HG03354 (cell line): ENCODE results near the gene TCERG1L.

Experiments used
- ATAC-seq: cut with Tn5 transposase; IDR thresholded peaks from one replicate; pipeline ENCODE4 v1.9.1; 2021; ENCODE audit warnings: mild to moderate bottlenecking; ENCODE audit not compliant: unreplicated experiment, poor library complexity, severe bottlenecking

The TCERG1L gene

GRCh38 chr10:131231965-131232541 is 79.5 kb downstream of the TCERG1L start:
- ATAC-seq, result no peak

GRCh38 chr10:131231323-131231964 is 80.1 kb downstream of the TCERG1L start:
- no peak for ATAC-seq

DNA sequence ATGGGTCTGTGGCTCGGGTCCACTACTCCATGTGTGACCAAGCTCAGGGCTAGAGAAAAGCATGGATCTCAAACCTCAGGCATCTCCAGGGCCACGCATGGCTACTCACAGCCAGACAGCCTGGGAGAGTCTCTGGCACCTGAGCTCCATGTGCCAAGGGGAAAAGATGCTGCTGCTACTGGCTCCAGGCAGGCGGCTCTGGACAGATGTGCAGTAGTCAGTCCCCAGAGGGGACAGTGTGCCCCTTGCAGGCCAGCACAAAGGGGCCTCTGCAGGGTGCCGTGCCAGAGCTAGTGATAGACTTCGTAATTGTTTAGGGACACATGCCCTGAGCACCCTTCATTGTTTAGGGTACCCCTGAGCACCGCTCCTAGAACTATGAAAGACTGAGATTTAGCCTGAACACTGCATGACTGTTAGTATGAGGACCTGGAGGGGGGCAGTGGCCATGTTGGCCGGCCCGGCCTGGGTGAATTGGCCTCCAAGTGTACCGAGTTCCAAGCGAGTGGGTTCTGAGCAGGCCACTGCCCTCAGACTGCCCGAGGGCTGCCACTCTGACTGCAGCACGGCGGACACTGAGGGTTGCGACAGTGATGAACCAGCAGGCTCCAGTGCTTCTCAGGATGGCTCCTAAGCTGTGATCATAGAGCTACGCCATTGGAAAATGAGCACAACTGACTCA is 80.7 kb downstream of the TCERG1L start:
- ATAC-seq, result no peak

DNA sequence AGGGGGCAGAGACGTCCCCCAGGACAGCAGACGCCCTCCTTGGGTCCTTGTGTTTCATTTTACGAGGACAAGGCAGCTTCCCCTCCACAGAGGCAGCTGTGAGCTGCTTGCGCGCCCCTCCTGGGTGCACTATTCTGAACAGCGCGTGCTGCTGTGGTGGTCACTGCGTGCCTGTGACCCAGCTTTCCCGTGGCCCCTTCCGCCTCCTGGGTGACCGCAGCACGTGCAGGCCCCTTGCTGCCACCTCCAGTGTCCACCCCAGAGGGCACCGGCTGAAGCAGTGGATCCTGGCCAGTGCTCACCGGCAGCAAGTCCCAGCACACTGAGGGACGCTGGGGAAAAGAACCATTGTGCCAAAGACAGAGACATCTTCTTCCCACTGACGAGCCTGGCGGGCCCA is 81.4 kb downstream of the TCERG1L start:
- ATAC-seq, result no peak

- no peak for ATAC-seq
These were observed 84.3 kb downstream of the TCERG1L start for GRCh38 chr10:131227163-131227740.

- no peak for ATAC-seq
These were observed 84.9 kb downstream of the TCERG1L start for GRCh38 chr10:131226446-131227162.

DNA sequence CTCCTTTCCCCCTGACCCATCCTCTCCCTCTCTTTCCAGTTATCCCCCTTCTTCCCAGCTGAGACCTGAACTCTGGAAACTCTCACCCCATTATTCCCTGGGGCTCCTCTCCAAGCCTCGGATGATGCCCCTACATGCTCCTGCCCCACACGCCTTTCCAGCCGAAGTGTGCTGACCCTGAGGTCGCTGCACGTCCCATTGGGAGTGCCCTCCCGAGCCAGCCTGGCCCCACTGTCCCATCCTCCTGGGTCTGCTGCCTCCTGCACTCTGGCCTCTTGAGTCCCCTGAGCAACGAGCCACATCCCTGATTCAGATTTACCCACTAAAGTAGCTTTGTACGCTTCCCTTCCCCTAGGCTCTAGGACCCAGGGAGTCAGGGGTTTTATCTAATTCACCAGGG is 87.4 kb downstream of the TCERG1L start:
- no peak for ATAC-seq

GRCh38 chr10:131223422-131223821 is 88.1 kb downstream of the TCERG1L start:
- no peak for ATAC-seq

DNA sequence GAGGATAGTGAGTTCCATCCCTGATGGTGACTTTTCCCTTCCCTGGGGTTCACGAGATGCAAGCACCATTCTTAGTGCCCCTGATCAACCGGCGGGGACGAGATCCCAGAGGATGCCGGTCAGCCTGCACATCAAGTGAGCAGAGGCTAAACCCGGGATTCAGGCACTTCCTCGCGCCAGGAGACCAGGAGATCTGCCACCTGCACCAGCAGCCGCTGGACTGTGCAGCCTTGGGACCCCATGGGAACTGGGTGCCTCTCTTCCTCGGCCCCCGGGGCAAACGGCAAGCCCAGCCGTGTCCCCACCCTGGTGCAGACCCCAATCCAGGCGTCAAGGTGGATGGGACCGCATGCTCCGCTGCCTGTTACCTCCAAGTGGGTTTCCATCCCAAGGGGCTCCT is 88.5 kb downstream of the TCERG1L start:
- no peak for ATAC-seq

GRCh38 chr10:131221632-131222277 is 89.8 kb downstream of the TCERG1L start:
- ATAC-seq, result no peak

DNA sequence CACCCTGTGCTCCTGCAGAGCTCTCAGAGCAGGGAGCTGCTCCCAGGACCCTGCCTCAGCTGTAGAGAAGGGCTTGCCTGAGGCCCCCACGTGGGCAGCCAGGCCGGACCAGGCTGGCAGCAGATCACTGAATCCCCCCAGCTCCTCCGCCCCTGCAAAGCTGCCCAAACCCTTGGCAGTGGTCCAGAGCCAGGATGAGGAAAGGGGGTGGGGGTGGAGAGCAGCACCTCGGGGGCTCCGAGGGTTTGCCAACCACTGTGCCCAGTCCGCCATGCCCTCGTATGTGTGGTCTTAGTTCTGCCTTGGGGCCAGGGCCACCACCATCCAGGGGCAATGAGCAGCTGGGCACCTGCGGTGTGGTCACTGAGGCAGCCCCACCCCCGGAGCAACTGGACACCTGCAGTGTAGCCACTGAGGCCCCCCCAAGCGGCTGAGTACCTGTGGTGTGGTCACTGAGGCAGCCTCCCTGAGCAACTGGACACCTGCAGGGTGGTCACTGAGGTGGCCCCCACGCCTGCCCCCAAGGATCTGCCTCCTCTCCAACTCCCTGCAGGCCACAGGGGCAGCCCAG is 90.8 kb downstream of the TCERG1L start:
- ATAC-seq, result no peak

DNA sequence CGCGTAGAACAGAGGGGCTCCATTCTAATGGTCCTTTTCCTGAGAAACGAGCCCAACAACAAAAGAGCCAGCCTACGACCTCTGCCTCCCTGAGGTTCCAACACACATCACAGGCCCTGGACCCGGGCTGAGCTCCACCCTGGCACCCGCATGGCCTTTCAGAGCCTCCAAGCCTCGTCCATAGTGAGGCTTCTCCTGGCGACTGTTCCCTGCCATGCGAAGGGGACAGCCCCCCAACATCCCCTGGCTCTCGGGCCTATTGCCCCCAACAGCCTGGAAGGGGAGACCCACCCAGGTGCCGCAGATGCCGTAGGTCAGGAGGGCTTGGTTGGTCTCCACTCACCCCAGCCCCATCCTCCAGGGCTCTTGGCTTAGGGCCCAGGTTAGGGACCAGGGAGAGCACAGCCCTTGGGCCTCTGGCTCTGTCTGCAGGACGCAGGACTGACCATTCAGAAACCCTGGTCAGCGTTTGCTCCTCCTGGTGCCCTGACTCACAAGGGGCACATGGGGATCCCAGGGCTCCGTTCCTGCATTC is 91.5 kb downstream of the TCERG1L start:
- ATAC-seq, result no peak

DNA sequence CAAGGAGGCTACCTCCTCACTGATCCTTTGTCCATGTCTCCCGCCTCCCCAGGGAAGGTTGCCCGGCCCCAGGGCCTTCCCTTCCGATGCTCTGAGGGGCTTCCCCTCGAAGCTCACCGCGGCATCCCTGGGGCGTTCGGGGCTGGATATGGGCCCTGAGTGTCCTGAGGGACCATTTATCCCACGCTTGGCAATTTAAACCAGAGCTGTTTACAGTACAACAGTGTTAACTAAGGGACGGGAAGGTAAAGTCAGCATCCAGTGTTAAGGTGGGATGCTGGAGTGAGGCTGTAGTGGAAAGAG is 92.0 kb downstream of the TCERG1L start:
- no peak for ATAC-seq

GRCh38 chr10:131218811-131219583 is 92.5 kb downstream of the TCERG1L start:
- no peak for ATAC-seq

- no peak for ATAC-seq
These were observed 94.8 kb downstream of the TCERG1L start for GRCh38 chr10:131216681-131217230.

DNA sequence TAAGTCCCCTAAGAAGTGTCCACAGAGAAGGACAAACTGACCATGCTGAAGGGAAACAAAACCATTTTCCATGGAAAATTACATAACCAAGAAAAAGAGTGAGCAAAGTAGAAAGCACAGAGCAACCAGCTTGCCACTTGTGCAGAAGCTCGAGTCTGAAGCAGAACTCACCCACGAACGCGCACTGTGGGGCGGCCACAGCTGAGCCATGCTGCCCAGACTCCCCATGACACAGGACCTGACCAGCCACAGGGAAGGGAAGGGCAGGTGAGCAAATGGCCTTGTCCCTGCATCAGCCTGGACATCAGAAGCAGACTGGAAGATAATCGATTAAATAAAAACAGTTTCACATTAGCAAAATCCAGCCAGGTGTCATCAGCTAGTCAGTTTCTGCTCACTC is 95.7 kb downstream of the TCERG1L start:
- no peak for ATAC-seq

DNA sequence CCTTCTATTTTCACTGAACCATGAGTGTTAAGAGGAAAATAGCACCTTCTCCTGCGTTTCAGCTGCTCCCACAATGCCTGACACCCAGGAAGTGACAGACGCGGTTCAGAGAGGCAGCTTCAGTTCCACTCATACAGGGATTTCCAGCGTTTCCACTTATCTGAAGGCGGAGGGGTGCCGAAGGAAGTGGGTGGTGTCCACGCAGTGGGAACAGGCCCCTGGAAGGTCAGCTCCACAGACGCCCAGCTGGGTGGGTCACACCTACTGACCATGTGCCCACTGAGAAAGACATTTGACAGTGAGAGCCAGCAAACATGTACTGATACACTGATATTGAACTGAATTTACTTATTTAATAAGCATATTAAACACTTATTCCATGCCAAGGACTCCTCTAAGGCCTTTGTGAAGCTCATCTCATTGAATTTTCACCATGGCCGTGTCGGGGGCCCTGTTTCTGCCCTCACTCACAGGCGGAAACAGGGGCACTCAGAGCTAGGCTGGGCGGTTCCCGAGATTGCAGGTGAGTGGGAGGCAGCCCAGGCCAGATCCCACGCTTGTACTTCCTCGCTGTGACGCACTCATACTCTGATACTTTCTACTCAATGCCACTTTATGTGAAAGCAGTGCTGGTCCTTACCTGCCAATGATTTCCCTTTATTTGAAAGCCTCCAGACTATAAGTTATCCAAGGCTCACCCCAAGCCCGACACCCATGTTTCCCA is 96.8 kb downstream of the TCERG1L start:
- no peak for ATAC-seq
